Natural killer cell (primary cell): ENCODE results near the gene STK38L. TPM values are rescaled to one million over a fixed set of nuclear protein-coding genes. Genes with fewer than 3 reads are reported as not detected.

ENCODE experiments used
- ATAC-seq, 3 donors: fragments of 150-1000 bp in 2 of 3; fragments of 200-7000 bp in 1 of 3; cut with Tn5 transposase; 1 replicate in 1 of 3; 2 replicates in 2 of 3; pipeline ENCODE4 v1.10.0; 2021; ENCODE audit warnings: mild to moderate bottlenecking in 2 of 3, moderate library complexity in 2 of 3
- DNase-seq, 2 donors: peaks; one replicate each; pipeline versions ENCODE4 v3.0.0 to v3.0.0-alpha.2; 2013 to 2021; ENCODE audit warnings: mixed read lengths in 1 of 2
- H3K27ac ChIP-seq: one replicate; pipeline ENCODE4 v1.5.1; 2013; ENCODE audit warnings: mild to moderate bottlenecking, low read length
- H3K27me3 ChIP-seq: one replicate; pipeline ENCODE4 v1.6.1; 2013; ENCODE audit warnings: low read length; ENCODE audit not compliant: control insufficient read depth, insufficient read depth
- H3K36me3 ChIP-seq: one replicate; pipeline ENCODE4 v1.6.1; 2013; ENCODE audit warnings: low read length; ENCODE audit not compliant: control insufficient read depth, insufficient read depth
- H3K4me1 ChIP-seq: one replicate; pipeline ENCODE4 v1.6.1; 2013; ENCODE audit warnings: low read length; ENCODE audit not compliant: control insufficient read depth, insufficient read depth
- H3K4me3 ChIP-seq: one replicate; pipeline ENCODE4 v1.5.1; 2013; ENCODE audit warnings: low read length
- H3K9me3 ChIP-seq: one replicate; pipeline ENCODE4 v1.6.1; 2013; ENCODE audit warnings: low read length; ENCODE audit not compliant: control insufficient read depth, insufficient read depth
- H3K27ac Mint-ChIP-seq, 2 donors: one replicate each; pipeline ENCODE4 v1.8.0; 2022; ENCODE audit warnings: mild to moderate bottlenecking in 2 of 2, mixed read lengths in 2 of 2, moderate library complexity in 1 of 2
- H3K27me3 Mint-ChIP-seq, 2 donors: one replicate each; pipeline ENCODE4 v1.8.0; 2022; ENCODE audit warnings: low read depth in 2 of 2, mixed read lengths in 2 of 2
- H3K36me3 Mint-ChIP-seq: one replicate; pipeline ENCODE4 v1.8.0; 2022; ENCODE audit warnings: mixed read lengths
- H3K4me1 Mint-ChIP-seq, 2 donors: one replicate each; pipeline ENCODE4 v1.8.0; 2022; ENCODE audit warnings: mixed read lengths in 2 of 2
- H3K4me3 Mint-ChIP-seq: one replicate; pipeline ENCODE4 v1.8.0; 2022; ENCODE audit warnings: mild to moderate bottlenecking, moderate library complexity, mixed read lengths
- H3K9me3 Mint-ChIP-seq, 2 donors: one replicate each; pipeline ENCODE4 v1.8.0; 2022; ENCODE audit warnings: mixed read lengths in 2 of 2
- WGBS: methylation state at CpG from one replicate; pipeline ENCODE4 v1.1.7; 2013; ENCODE audit warnings: missing lambda C conversion rate; ENCODE audit not compliant: insufficient coverage; 5-methylcytosine and 5-hydroxymethylcytosine counted together
- intact Hi-C: fragments of 100-400 bp; cut with micrococcal nuclease; formaldehyde crosslinking; loops from one replicate; pipeline ENCODE4 v1.14.2; 2022
- total RNA-seq, 4 donors: library from RNA; stranded (reverse); fragments of 120-200 nt in 1 of 4; gene quantifications; one replicate each; pipeline versions ENCODE4 v1.2.3 to v1.2.4, GENCODE V29; 2013 to 2022
- TF ChIP-seq, protein P1 (sequence below): fragments of 200-600 bp; IDR thresholded peaks from one replicate; pipeline ENCODE4 v1.8.0; 2022; ENCODE audit warnings: antibody characterized with exemption

The STK38L gene
- total RNA-seq, 3 donors from 2014 or later (not counting 1 experiment from before 2014, with no cell fraction given): 14.0 to 17.0 (median 15.0) TPM

DNA sequence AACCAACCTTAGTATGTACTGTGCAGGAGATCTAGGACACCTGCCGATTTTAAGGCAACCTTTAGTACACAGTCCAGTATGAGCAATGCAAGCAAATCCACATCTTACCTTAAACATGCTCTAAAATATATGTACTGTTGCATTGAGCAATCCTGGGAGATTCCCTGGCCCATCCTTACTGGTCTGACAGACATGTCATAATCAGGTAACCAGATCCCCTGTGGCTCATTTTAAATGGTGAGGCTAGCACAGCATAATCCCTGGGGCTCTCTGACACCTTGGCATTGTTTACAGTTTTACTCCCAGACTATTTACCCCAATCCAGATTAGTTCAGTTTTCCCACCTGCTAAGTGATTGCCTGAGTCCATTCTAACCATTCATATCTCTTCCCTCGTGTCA lies 103.7 kb downstream of the STK38L start:
- no peaks in the 10 kb centered on the region for H3K36me3 ChIP-seq
- H3K9me3 Mint-ChIP-seq: no peaks in the 10 kb centered on the region
- TF ChIP-seq, protein P1, sequence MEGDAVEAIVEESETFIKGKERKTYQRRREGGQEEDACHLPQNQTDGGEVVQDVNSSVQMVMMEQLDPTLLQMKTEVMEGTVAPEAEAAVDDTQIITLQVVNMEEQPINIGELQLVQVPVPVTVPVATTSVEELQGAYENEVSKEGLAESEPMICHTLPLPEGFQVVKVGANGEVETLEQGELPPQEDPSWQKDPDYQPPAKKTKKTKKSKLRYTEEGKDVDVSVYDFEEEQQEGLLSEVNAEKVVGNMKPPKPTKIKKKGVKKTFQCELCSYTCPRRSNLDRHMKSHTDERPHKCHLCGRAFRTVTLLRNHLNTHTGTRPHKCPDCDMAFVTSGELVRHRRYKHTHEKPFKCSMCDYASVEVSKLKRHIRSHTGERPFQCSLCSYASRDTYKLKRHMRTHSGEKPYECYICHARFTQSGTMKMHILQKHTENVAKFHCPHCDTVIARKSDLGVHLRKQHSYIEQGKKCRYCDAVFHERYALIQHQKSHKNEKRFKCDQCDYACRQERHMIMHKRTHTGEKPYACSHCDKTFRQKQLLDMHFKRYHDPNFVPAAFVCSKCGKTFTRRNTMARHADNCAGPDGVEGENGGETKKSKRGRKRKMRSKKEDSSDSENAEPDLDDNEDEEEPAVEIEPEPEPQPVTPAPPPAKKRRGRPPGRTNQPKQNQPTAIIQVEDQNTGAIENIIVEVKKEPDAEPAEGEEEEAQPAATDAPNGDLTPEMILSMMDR: no peak
- no peak overlapping the region for H3K27ac Mint-ChIP-seq
- no peak overlapping the region for H3K4me3 ChIP-seq
- no peaks in the 10 kb centered on the region for H3K4me1 ChIP-seq
- no peak overlapping the region for H3K4me3 Mint-ChIP-seq
- DNase-seq (no peak), ATAC-seq (no peak)
- intact Hi-C loops: no loop called here
- no peaks in the 10 kb centered on the region for H3K27me3 ChIP-seq
- no peaks in the 10 kb centered on the region for H3K4me1 Mint-ChIP-seq
- H3K27ac ChIP-seq: no peak overlapping the region
- H3K36me3 Mint-ChIP-seq: no peaks in the 10 kb centered on the region
- H3K27me3 Mint-ChIP-seq: peaks cover 6 to 11% of the 10 kb centered on the region in 2 donors
- no peaks in the 10 kb centered on the region for H3K9me3 ChIP-seq
- 70% methylated on average over 2 of the region's 2 CpGs for WGBS

DNA sequence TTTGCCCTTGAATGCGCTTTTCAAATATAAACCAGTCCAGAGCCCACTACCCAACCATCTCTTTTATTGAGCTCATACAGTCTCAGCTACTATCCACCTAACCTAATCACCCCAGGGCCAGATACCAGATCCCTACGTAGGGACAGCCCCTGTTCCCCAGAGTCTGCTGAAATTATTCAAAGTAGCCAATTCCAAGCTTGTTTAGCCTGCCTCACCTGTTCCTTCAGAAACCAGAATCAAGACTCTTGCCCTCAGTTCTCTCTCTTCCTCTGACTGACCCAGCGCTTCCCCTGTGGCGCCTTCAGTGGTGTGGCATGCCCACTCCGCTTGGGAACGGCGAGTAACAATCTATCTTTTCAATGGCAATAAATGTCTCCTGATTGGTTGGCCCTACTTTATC lies 107.4 kb downstream of the STK38L start:
- DNase-seq (no peak), ATAC-seq (no peak)
- no peak overlapping the region for H3K4me3 Mint-ChIP-seq
- no peak overlapping the region for H3K27ac ChIP-seq
- H3K36me3 Mint-ChIP-seq: no peaks in the 10 kb centered on the region
- H3K27ac Mint-ChIP-seq: no peak overlapping the region
- peaks cover 7 to 11% of the 10 kb centered on the region in 2 donors for H3K27me3 Mint-ChIP-seq
- no peaks in the 10 kb centered on the region for H3K4me1 ChIP-seq
- no peak overlapping the region for H3K4me3 ChIP-seq
- no peaks in the 10 kb centered on the region for H3K9me3 ChIP-seq
- intact Hi-C loops: no loop called here
- 97% methylated on average over 4 of the region's 7 CpGs for WGBS
- H3K4me1 Mint-ChIP-seq: no peaks in the 10 kb centered on the region
- H3K9me3 Mint-ChIP-seq: no peaks in the 10 kb centered on the region
- no peaks in the 10 kb centered on the region for H3K27me3 ChIP-seq
- no peaks in the 10 kb centered on the region for H3K36me3 ChIP-seq
- TF ChIP-seq, protein P1: no peak

DNA sequence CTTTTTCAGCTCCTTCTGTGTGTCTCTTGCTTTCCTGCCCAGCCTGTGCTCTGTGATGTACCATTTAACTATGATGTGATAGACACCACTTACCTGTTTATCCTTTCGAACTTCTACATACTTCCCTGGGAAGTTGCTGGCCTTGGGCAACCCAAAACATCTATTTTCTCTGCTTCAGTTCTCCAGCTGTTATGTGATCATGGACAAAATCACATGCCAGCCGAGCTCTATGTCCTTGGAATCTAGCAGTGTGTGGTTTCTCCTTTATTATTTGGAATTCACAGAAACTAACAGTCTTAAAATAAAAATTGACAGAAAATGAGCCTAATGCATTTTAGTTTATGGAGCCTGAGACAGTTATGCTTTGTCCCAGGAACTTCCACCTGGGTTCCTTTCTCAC lies 111.4 kb downstream of the STK38L start:
- Histone ChIP-seq H3K4me1 (no peaks in the 10 kb centered on the region), H3K27ac (no peak overlapping the region), H3K9me3 (no peaks in the 10 kb centered on the region), H3K27me3 (no peaks in the 10 kb centered on the region), H3K4me3 (no peak overlapping the region), H3K36me3 (no peaks in the 10 kb centered on the region)
- no peak overlapping the region for H3K4me3 Mint-ChIP-seq
- no peak for ATAC-seq
- H3K27me3 Mint-ChIP-seq: peaks cover 0 to 4% of the 10 kb centered on the region in 2 donors
- no peaks in the 10 kb centered on the region for H3K9me3 Mint-ChIP-seq
- no peaks in the 10 kb centered on the region for H3K36me3 Mint-ChIP-seq
- TF ChIP-seq, protein P1: no peak
- no peak for DNase-seq
- intact Hi-C loops: no loop called here
- no peaks in the 10 kb centered on the region for H3K4me1 Mint-ChIP-seq
- no peak overlapping the region for H3K27ac Mint-ChIP-seq
- WGBS: 90% methylated on average over 2 of the region's 2 CpGs

DNA sequence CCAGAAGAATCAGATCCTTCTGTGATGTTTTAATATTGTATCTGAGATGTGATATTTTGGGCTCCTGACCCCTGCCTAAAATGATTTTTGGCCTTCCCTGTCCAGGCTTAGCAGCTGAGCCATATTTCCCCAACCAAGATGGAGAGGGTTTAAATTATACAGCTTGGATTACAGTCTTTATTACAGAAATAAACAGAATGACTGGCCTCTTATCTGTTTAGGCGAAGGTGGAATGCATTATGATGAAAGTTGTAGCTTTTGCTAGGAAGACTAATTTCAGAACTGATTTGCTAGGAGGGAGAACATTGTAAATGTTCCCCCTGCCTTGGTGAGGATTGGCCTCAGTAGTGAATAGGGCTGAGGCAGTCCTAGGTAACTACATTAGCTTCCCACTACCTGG lies 111.9 kb downstream of the STK38L start:
- Mint-ChIP-seq H3K9me3 (no peaks in the 10 kb centered on the region), H3K4me1 (no peaks in the 10 kb centered on the region), H3K27ac (no peak overlapping the region), H3K4me3 (no peak overlapping the region), H3K36me3 (no peaks in the 10 kb centered on the region), H3K27me3 (peaks cover 0 to 4% of the 10 kb centered on the region in 2 donors)
- no peak overlapping the region for H3K4me3 ChIP-seq
- no peak for ATAC-seq
- intact Hi-C loops: no loop called here
- TF ChIP-seq, protein P1: no peak
- H3K27me3 ChIP-seq: no peaks in the 10 kb centered on the region
- H3K4me1 ChIP-seq: no peaks in the 10 kb centered on the region
- no peak for DNase-seq
- no peak overlapping the region for H3K27ac ChIP-seq
- H3K9me3 ChIP-seq: no peaks in the 10 kb centered on the region
- no peaks in the 10 kb centered on the region for H3K36me3 ChIP-seq
- WGBS: 80% methylated on average over 1 of the region's 1 CpG
